K562 treated with DMSO at 1 percent for 4 hours (cell line): ENCODE measurements around the gene TMPRSS4. TPM values are rescaled to one million over a fixed set of nuclear protein-coding genes. Genes with fewer than 3 reads are reported as not detected.

Source experiments
- total RNA-seq: library from RNA; unstranded; fragments of 300-600 nt; gene quantifications from 2 replicates; pipeline ENCODE4 v1.2.3, GENCODE V29; 2022; ENCODE audit not compliant: insufficient read depth

Gene TMPRSS4, protein sequence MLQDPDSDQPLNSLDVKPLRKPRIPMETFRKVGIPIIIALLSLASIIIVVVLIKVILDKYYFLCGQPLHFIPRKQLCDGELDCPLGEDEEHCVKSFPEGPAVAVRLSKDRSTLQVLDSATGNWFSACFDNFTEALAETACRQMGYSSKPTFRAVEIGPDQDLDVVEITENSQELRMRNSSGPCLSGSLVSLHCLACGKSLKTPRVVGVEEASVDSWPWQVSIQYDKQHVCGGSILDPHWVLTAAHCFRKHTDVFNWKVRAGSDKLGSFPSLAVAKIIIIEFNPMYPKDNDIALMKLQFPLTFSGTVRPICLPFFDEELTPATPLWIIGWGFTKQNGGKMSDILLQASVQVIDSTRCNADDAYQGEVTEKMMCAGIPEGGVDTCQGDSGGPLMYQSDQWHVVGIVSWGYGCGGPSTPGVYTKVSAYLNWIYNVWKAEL
- total RNA-seq, result 7.5 and 17.5 TPM in 2 replicates

DNA sequence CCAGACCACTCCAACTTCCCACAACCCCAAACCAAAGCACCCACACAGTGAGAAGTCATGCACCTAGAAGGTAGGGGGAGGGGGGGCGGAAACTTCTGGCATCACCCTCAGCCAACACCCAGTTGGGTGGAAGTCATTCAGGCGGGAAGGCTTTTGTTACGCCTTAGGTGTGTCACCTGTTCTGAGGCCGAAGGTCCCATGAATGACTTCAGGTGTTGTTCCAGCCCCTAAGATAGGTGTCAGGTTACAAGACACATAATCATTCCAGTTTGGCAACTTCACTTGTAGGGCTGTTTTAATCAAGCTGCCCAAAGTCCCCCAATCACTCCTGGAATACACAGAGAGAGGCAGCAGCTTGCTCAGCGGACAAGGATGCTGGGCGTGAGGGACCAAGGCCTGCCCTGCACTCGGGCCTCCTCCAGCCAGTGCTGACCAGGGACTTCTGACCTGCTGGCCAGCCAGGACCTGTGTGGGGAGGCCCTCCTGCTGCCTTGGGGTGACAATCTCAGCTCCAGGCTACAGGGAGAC lies at the start of gene TMPRSS4:
Gene TMPRSS4, plus strand, starts transcription at position 325 of the 528 bp plus-strand sequence. CDS start 225 bp downstream, outside the sequence.

DNA sequence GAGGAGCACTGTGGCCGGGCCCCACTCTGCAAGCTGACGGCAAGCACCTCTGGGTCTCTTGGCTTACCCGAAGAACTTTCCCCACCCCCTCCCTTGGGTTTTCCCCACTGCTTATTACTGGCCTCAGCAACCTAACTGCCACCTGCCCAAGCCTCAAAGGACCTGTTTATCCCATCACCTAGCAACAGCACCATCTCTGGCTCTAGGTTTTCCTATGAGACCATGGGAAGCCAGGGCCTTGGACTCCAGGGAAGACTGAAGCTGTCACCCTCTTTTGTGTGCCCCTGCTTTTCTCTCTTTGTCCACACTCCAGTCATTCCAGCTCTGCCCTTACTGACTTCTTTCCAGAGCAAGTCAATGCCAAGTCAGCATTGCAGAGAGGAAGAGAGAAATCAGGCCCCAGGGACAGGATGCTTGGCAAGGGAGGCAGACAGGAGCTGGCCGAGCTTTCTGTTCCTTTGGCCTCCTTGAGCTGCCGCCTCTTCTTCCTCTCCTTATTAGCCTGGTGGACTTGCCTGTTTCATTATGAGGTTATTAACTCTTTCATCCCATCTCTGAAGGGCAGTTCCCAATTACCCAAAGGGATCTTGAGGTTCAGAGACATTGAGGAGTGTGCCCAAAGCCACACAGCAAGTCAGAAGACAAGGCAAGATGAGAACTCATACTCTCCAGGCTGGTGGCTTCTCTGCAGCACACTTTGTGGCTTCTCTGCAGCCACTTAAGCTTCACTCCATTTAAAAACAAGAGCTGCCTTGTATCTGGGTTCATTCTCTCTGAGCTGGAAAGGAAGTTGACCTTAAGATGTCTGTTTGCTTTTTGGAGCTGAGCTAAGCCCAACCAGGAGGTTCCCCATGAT lies 10.3 kb downstream of the TMPRSS4 start, which contains the start of gene SMIM35:
Gene SMIM35, minus strand, starts transcription at position 51 of the 856 bp plus-strand sequence. CDS start 206 bp downstream, outside the sequence.

DNA sequence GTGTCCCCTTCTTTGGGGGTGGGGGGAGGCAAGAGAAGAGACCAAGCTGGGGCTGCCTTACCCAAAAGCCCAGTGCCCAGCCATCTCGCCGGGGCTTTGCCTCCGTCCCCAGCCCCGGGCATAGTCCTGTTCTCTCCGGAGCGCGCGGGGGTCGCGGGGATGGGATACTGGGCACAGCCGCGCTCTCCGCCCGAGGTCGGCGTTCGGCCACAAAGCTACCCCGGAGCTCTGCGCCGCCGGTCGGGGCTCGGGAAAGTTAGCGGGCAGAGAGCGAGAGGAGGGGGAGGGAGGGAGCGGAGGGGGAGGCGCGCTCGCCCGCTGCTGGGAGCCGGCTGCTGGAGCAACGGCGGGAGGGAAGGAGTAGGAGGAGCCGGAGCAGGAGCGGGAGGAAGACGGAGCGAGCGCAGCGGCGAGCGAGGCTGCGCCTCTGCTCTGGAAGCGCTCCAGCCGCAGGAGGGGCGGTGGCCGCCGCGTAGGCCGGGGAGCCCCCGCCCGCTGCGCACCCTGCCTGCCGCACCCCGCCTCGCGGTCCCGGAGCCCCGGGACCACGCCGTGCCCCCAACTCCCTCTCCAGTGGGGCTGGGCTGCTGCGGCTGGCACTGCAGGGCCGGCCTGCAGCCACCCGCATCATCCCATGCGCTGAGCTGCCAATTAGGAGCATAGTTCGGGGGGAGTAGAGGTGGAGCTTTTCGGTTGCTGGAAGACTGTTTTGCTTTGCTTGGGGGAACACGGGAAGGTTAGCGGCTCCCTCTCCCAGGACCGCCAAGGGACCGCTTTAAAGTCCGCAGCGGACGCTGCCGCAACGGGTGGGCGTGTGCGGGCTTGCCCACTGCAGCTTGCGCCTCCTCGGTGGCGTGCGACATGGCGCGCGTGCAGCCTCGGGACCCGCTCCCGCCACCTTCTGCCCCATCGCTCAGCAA lies 75.9 kb downstream of the TMPRSS4 start, which contains the start of gene SCN4B:
Gene SCN4B, minus strand, starts transcription at position 272 of the 920 bp plus-strand sequence. Its CDS starts 150 bp downstream, at position 122.

Other genes with a start within 250 kb of the TMPRSS4 start
- gene FXYD6, start 200.4 kb upstream of the TMPRSS4 start, total RNA-seq, result not detected in 2 replicates
- 1.8 TPM in 1 of 2 replicates, not detected in the other for gene TMPRSS13, start 147.7 kb upstream of the TMPRSS4 start, total RNA-seq
- 12.6 and 15.3 TPM in 2 replicates for gene IL10RA, start 90.7 kb upstream of the TMPRSS4 start, total RNA-seq
- gene SMIM35, start 9.9 kb downstream of the TMPRSS4 start, total RNA-seq, result 0.22 TPM in 1 of 2 replicates, not detected in the other
- not detected in 2 replicates for gene SCN4B, start 75.7 kb downstream of the TMPRSS4 start, total RNA-seq
- gene SCN2B, start 99.6 kb downstream of the TMPRSS4 start, total RNA-seq, result not detected in 2 replicates
- gene JAML, start 147.9 kb downstream of the TMPRSS4 start, total RNA-seq, result 0.61 TPM in 1 of 2 replicates, not detected in the other
- gene MPZL3, start 175.3 kb downstream of the TMPRSS4 start, total RNA-seq, result 0.88 and 1.9 TPM in 2 replicates
- not detected in 2 replicates for gene MPZL2, start 187.2 kb downstream of the TMPRSS4 start, total RNA-seq
- 0.57 TPM in 1 of 2 replicates, not detected in the other for gene CD3E, start 227.7 kb downstream of the TMPRSS4 start, total RNA-seq